ENCODE data around the gene ERBB4. TPM values are rescaled to one million over a fixed set of nuclear protein-coding genes. Genes with fewer than 3 reads are reported as not detected.

ERBB4 gene
- total RNA-seq, 4 donors from 2014 or later = 0.59 to 1.5 (median 0.83) TPM

DNA sequence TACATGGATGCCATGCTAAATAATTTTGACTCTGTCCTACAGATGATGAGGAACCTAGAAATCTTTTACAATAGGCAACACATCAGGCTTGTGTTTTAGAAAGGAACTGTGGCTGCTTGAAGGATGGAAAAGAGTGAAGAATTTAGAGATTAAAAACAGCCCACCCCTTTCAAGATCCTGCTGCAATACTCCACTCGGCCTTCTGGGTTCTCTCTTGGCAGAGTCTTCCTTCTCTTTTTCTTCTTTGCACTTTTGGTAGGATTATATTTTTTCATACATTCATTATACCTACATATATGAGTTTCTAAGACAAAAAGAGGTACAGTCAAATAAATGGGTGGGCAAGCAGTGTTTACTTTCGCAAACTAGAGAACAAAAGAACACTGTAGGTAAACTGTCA lies 474.3 kb downstream of the ERBB4 start:
- intact Hi-C loops (cut with DNase I; ENCODE audit: low total_unique reads) = no loop called here
- no peak overlapping the region for H3K4me3 ChIP-seq (ENCODE audit: low read depth, poor library complexity, severe bottlenecking)
- TF ChIP-seq, protein P1, sequence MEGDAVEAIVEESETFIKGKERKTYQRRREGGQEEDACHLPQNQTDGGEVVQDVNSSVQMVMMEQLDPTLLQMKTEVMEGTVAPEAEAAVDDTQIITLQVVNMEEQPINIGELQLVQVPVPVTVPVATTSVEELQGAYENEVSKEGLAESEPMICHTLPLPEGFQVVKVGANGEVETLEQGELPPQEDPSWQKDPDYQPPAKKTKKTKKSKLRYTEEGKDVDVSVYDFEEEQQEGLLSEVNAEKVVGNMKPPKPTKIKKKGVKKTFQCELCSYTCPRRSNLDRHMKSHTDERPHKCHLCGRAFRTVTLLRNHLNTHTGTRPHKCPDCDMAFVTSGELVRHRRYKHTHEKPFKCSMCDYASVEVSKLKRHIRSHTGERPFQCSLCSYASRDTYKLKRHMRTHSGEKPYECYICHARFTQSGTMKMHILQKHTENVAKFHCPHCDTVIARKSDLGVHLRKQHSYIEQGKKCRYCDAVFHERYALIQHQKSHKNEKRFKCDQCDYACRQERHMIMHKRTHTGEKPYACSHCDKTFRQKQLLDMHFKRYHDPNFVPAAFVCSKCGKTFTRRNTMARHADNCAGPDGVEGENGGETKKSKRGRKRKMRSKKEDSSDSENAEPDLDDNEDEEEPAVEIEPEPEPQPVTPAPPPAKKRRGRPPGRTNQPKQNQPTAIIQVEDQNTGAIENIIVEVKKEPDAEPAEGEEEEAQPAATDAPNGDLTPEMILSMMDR (IDR thresholded peaks at IDR 0.05) = no peak
- TF ChIP-seq POLR2A (IDR thresholded peaks at IDR 0.05) = no peak
- 75 to 77% methylated on average over 2 of the region's 2 CpGs for WGBS, 2 donors
- DNase-seq (ENCODE audit: low spot score in 2 of 2) = no peak

DNA sequence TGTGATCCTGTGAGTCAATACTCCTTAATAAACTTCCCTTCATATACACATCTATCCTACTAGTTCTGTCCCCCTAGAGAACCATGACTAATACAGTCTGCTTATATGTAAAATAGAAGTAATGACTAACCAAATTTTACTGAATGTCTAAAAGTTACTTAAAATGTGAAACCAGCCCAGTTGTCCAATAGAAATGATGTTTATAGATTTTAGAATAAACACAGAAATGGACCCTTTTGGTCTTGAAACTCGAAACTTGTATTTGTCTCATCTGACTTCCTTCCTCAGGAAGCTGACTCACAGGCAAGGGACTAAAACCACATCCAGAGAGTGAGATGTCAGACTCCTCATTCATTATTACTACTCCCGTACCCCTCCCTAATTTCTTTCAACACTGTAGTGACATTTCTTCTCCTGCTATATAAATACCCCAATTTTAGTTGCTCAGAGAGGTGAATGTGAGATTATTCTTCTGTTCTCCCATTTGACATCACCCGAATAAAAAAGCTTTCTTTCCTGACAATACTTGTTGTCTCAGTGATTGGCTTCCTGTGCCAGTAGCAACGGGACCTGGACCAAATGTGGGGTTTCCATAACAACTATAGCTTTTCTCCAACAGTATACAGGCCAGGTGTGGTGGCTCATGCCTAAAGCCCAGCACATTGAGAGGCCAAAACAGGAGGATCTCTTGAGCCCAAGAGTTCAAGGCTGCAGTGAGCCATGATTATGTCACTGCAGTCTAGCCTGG lies 486.0 kb downstream of the ERBB4 start:
- intact Hi-C loops (cut with DNase I; ENCODE audit: low total_unique reads) = no loop called here
- DNase-seq (ENCODE audit: low spot score in 2 of 2) = no peak
- no peak for TF ChIP-seq POLR2A (IDR thresholded peaks at IDR 0.05)
- TF ChIP-seq, protein P1 (IDR thresholded peaks at IDR 0.05) = no peak
- no peak overlapping the region for H3K4me3 ChIP-seq (ENCODE audit: low read depth, poor library complexity, severe bottlenecking)
- WGBS, 2 donors = 67 to 71% methylated on average over 4 of the region's 4 CpGs

DNA sequence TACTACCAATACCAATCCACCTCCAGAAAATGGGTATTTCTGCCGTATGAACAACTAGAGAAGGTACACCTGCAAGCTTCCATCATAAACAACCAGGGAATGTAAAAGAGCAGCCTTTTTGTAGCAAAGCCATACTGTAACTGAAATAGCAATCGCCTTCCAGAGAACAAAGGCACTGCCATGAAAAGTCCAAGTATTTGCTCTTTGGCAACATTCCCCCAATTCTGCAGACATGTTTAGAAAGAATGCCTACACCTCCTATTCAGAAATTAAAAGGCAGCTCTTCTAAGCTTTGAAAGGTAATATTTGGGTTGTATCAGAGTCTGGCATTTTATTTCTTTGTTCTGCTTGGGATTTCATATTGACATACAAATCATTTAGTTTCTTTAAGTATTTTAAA lies 487.7 kb downstream of the ERBB4 start:
- no peak for DNase-seq (ENCODE audit: low spot score in 2 of 2)
- TF ChIP-seq, protein P1 (IDR thresholded peaks at IDR 0.05) = no peak
- TF ChIP-seq POLR2A (IDR thresholded peaks at IDR 0.05) = no peak
- no peak overlapping the region for H3K4me3 ChIP-seq (ENCODE audit: low read depth, poor library complexity, severe bottlenecking)
- 62 to 88% methylated on average over 2 of the region's 2 CpGs for WGBS, 2 donors
- intact Hi-C loops (cut with DNase I; ENCODE audit: low total_unique reads) = no loop called here

DNA sequence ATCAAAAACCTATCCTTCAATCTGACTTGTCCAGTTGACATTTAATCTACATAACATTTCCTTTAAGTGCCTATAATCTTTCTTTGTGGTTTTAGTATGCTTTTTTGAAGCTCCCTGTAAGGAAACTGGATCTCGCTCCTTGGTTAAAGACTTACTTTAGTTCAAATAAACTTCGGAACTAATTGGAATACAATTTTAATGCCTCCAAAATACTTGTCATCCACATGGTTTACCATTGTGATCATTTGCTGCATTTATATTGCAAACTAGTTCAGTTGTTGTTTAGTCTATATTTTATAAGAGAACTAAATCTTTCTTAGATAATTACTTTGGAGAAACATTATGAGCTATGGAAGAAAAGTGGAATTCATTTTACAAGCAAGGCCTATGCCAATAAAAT lies 496.0 kb downstream of the ERBB4 start:
- no peak overlapping the region for H3K4me3 ChIP-seq (ENCODE audit: low read depth, poor library complexity, severe bottlenecking)
- DNase-seq (ENCODE audit: low spot score in 2 of 2) = no peak
- TF ChIP-seq, protein P1 (IDR thresholded peaks at IDR 0.05) = no peak
- WGBS, 2 donors = 85 to 86% methylated on average over 2 of the region's 2 CpGs
- intact Hi-C loops (cut with DNase I; ENCODE audit: low total_unique reads) = no loop called here

DNA sequence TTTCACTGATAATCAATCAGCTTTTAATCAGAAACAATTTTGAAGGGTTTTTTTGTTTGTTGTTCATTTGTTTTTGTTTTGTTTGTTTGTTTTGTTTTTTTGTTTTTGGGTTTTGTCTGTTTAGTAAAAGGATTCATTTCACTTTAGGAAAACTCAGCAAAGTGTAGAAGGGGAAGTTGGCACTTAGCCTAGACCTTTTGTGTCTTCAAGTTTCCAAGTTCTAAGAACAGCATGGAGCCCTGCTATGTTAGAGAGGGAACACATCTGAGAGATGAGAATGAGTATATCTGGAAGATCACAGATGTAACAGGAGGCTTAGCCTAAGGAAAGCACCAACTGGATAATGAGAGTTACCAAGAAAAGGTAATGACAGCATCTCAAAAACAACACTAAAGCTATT lies 501.5 kb downstream of the ERBB4 start:
- H3K4me3 ChIP-seq (ENCODE audit: low read depth, poor library complexity, severe bottlenecking) = no peak overlapping the region
- TF ChIP-seq POLR2A (IDR thresholded peaks at IDR 0.05) = no peak
- TF ChIP-seq, protein P1 (IDR thresholded peaks at IDR 0.05) = no peak
- intact Hi-C loops (cut with DNase I; ENCODE audit: low total_unique reads) = no loop called here
- DNase-seq (ENCODE audit: low spot score in 2 of 2) = no peak

Data from lower leg skin (tissue), 4 donors.